WTC11 (cell line): ENCODE measurements around the gene ITPRID1.

Experiments used
- CTCF ChIP-seq: fragments of 200-600 bp; IDR thresholded peaks from 2 replicates; pipeline ENCODE4 v1.8.0; 2022; ENCODE audit warnings: antibody characterized with exemption
- E2F1 ChIP-seq: sonication (generic); formaldehyde crosslinking; IDR thresholded peaks from 2 replicates; pipeline ENCODE4 v1.8.0; 2022; ENCODE audit warnings: mild to moderate bottlenecking, missing genetic modification reagents
- ESRRA ChIP-seq: sonication (generic); formaldehyde crosslinking; IDR thresholded peaks from 2 replicates; pipeline ENCODE4 v1.8.1; 2022; ENCODE audit warnings: mild to moderate bottlenecking, missing genetic modification reagents, borderline replicate concordance
- IRF2 ChIP-seq: sonication (generic); formaldehyde crosslinking; IDR thresholded peaks from 2 replicates; pipeline ENCODE4 v1.8.0; 2022; ENCODE audit warnings: low read depth, missing genetic modification reagents, borderline replicate concordance
- JUN ChIP-seq: sonication (generic); formaldehyde crosslinking; IDR thresholded peaks from 2 replicates; pipeline ENCODE4 v1.8.0; 2023; ENCODE audit warnings: mild to moderate bottlenecking, missing genetic modification reagents
- MAX ChIP-seq: sonication (generic); formaldehyde crosslinking; IDR thresholded peaks from 2 replicates; pipeline ENCODE4 v1.8.0; 2022; ENCODE audit warnings: mild to moderate bottlenecking, missing genetic modification reagents
- MLX ChIP-seq: sonication (generic); formaldehyde crosslinking; IDR thresholded peaks from 2 replicates; pipeline ENCODE4 v1.8.1; 2023; ENCODE audit warnings: mild to moderate bottlenecking, missing genetic modification reagents, moderate library complexity
- NR2C2 ChIP-seq: sonication (generic); formaldehyde crosslinking; IDR thresholded peaks from 2 replicates; pipeline ENCODE4 v1.8.0; 2022; ENCODE audit warnings: mild to moderate bottlenecking, missing genetic modification reagents
- NR3C1 ChIP-seq: sonication (generic); formaldehyde crosslinking; conservative IDR thresholded peaks from 2 replicates; pipeline ENCODE4 v1.8.1; 2023; ENCODE audit warnings: low read depth, mild to moderate bottlenecking, missing genetic modification reagents
- RELA ChIP-seq: sonication (generic); formaldehyde crosslinking; IDR thresholded peaks from 2 replicates; pipeline ENCODE4 v1.8.1; 2022; ENCODE audit warnings: missing genetic modification reagents, mild to moderate bottlenecking, borderline replicate concordance
- TF ChIP-seq, protein P1 (sequence below): sonication (generic); formaldehyde crosslinking; IDR thresholded peaks from 2 replicates; pipeline ENCODE4 v1.8.1; 2022; ENCODE audit warnings: low read depth, missing genetic modification reagents, borderline replicate concordance
- TF ChIP-seq, protein P2 (sequence below): sonication (generic); formaldehyde crosslinking; IDR thresholded peaks from 2 replicates; pipeline ENCODE4 v1.8.1; 2023; ENCODE audit warnings: mild to moderate bottlenecking, missing genetic modification reagents
- TF ChIP-seq, protein P3 (sequence below): sonication (generic); formaldehyde crosslinking; IDR thresholded peaks from 2 replicates; pipeline ENCODE4 v1.8.0; 2022; ENCODE audit warnings: mild to moderate bottlenecking, missing genetic modification reagents
- TF ChIP-seq, protein P4 (sequence below): sonication (generic); formaldehyde crosslinking; IDR thresholded peaks from 2 replicates; pipeline ENCODE4 v1.8.1; 2023; ENCODE audit warnings: mild to moderate bottlenecking, missing genetic modification reagents

DNA sequence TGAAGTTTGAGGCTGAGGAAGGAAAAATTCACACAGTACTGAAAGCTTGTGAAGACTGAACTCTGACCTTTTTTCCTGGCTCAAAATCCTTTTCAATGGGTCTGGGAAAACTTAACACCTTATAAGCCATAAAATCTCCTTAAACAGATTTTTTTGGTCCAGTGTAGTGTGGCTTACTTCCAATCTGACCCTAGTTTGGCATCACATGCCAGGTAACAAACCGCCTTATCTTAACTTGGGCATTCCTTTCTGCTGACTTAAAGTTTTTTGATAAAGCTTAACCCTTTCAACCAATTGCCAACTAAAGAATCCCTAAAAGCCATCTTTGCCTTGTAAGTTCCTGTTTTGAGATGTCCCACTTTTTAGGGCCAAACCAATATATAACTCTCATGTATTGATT lies 13.2 kb upstream of the ITPRID1 start:
- no peak for TF ChIP-seq CTCF
- TF ChIP-seq NR2C2 (CRISPR knock-in tag): no peak
- TF ChIP-seq RELA (CRISPR knock-in tag): no peak
- TF ChIP-seq ESRRA (CRISPR knock-in tag): no peak
- no peak for TF ChIP-seq MLX (CRISPR knock-in tag)
- TF ChIP-seq, protein P1, sequence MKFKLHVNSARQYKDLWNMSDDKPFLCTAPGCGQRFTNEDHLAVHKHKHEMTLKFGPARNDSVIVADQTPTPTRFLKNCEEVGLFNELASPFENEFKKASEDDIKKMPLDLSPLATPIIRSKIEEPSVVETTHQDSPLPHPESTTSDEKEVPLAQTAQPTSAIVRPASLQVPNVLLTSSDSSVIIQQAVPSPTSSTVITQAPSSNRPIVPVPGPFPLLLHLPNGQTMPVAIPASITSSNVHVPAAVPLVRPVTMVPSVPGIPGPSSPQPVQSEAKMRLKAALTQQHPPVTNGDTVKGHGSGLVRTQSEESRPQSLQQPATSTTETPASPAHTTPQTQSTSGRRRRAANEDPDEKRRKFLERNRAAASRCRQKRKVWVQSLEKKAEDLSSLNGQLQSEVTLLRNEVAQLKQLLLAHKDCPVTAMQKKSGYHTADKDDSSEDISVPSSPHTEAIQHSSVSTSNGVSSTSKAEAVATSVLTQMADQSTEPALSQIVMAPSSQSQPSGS (CRISPR knock-in tag): no peak
- TF ChIP-seq JUN: no peak
- TF ChIP-seq E2F1 (CRISPR knock-in tag): no peak
- TF ChIP-seq, protein P2, sequence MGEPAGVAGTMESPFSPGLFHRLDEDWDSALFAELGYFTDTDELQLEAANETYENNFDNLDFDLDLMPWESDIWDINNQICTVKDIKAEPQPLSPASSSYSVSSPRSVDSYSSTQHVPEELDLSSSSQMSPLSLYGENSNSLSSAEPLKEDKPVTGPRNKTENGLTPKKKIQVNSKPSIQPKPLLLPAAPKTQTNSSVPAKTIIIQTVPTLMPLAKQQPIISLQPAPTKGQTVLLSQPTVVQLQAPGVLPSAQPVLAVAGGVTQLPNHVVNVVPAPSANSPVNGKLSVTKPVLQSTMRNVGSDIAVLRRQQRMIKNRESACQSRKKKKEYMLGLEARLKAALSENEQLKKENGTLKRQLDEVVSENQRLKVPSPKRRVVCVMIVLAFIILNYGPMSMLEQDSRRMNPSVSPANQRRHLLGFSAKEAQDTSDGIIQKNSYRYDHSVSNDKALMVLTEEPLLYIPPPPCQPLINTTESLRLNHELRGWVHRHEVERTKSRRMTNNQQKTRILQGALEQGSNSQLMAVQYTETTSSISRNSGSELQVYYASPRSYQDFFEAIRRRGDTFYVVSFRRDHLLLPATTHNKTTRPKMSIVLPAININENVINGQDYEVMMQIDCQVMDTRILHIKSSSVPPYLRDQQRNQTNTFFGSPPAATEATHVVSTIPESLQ (CRISPR knock-in tag): no peak
- TF ChIP-seq, protein P3, sequence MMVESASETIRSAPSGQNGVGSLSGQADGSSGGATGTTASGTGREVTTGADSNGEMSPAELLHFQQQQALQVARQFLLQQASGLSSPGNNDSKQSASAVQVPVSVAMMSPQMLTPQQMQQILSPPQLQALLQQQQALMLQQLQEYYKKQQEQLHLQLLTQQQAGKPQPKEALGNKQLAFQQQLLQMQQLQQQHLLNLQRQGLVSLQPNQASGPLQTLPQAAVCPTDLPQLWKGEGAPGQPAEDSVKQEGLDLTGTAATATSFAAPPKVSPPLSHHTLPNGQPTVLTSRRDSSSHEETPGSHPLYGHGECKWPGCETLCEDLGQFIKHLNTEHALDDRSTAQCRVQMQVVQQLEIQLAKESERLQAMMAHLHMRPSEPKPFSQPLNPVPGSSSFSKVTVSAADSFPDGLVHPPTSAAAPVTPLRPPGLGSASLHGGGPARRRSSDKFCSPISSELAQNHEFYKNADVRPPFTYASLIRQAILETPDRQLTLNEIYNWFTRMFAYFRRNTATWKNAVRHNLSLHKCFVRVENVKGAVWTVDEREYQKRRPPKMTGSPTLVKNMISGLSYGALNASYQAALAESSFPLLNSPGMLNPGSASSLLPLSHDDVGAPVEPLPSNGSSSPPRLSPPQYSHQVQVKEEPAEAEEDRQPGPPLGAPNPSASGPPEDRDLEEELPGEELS (CRISPR knock-in tag): no peak
- TF ChIP-seq NR3C1: no peak
- no peak for TF ChIP-seq MAX (CRISPR knock-in tag)
- TF ChIP-seq, protein P4, sequence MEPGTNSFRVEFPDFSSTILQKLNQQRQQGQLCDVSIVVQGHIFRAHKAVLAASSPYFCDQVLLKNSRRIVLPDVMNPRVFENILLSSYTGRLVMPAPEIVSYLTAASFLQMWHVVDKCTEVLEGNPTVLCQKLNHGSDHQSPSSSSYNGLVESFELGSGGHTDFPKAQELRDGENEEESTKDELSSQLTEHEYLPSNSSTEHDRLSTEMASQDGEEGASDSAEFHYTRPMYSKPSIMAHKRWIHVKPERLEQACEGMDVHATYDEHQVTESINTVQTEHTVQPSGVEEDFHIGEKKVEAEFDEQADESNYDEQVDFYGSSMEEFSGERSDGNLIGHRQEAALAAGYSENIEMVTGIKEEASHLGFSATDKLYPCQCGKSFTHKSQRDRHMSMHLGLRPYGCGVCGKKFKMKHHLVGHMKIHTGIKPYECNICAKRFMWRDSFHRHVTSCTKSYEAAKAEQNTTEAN: no peak
- no peak for TF ChIP-seq IRF2 (CRISPR knock-in tag)
